GM19328 (cell line): Measurements from ENCODE around the gene ANP32B.
"Not testable (repeated sequence)": the region's sequence is repeated elsewhere in the genome, so short reads cannot be mapped to it uniquely, and the experiment has no call there.

Experiments
- ATAC-seq: cut with Tn5 transposase; IDR thresholded peaks from one replicate; pipeline ENCODE4 v1.9.1; 2021; ENCODE audit warnings: mild to moderate bottlenecking, moderate library complexity; ENCODE audit not compliant: unreplicated experiment

Gene ANP32B

GRCh38 chr9:97982683-97983588 lies at the start of gene ANP32B:
TSS of gene ANP32B (plus strand) at chr9:97983341. CDS start at chr9:97983556, 215 bp downstream.
- ATAC-seq: peak; percentile 60

GRCh38 chr9:97934321-97935115 lies 48.6 kb upstream of the ANP32B start:
- no peak for ATAC-seq

- no peak for ATAC-seq
Measured at GRCh38 chr9:97935276-97935675, 47.9 kb upstream of the ANP32B start.

- ATAC-seq: no peak
Measured at GRCh38 chr9:97936998-97937397, 46.1 kb upstream of the ANP32B start.

GRCh38 chr9:97938081-97938644 lies 45.0 kb upstream of the ANP32B start, which contains the start of gene HEMGN:
TSS of gene HEMGN (minus strand) at chr9:97938172. CDS start at chr9:97938136, 36 bp downstream.
- no peak for ATAC-seq

- no peak for ATAC-seq
Measured at GRCh38 chr9:97940233-97940632, 42.9 kb upstream of the ANP32B start.

- ATAC-seq: no peak
Measured at GRCh38 chr9:97940741-97941140, 42.4 kb upstream of the ANP32B start.

GRCh38 chr9:97941323-97941722 lies 41.8 kb upstream of the ANP32B start:
- ATAC-seq: no peak

- ATAC-seq: no peak
Measured at GRCh38 chr9:97943308-97943855, 39.8 kb upstream of the ANP32B start.

GRCh38 chr9:97944612-97945011 lies 38.5 kb upstream of the ANP32B start:
- ATAC-seq: no peak

- not testable (repeated sequence) for ATAC-seq
Measured at GRCh38 chr9:97945470-97945869, 37.7 kb upstream of the ANP32B start.

- not testable (repeated sequence) for ATAC-seq
Measured at GRCh38 chr9:97947094-97947493, 36.0 kb upstream of the ANP32B start.

GRCh38 chr9:97950873-97951272 lies 32.3 kb upstream of the ANP32B start:
- ATAC-seq: not testable (repeated sequence)

GRCh38 chr9:97954550-97954989 lies 28.6 kb upstream of the ANP32B start:
- ATAC-seq: no peak

- ATAC-seq: no peak
Measured at GRCh38 chr9:97956331-97956730, 26.8 kb upstream of the ANP32B start.

GRCh38 chr9:97958812-97959511 lies 24.2 kb upstream of the ANP32B start:
- no peak for ATAC-seq

- no peak for ATAC-seq
Measured at GRCh38 chr9:97959585-97959984, 23.6 kb upstream of the ANP32B start.

GRCh38 chr9:97960678-97961328 lies 22.3 kb upstream of the ANP32B start:
- ATAC-seq: not testable (repeated sequence)

- ATAC-seq: no peak
Measured at GRCh38 chr9:97961361-97961760, 21.8 kb upstream of the ANP32B start.

GRCh38 chr9:97962136-97962535 lies 21.0 kb upstream of the ANP32B start:
- ATAC-seq: no peak
